Loucy (cell line): Measurements from ENCODE around the gene DRD4.

Experiments used
- EZH2phosphoT487 ChIP-seq: fragments of 200-600 bp; IDR thresholded peaks from 2 replicates; pipeline ENCODE4 v1.6.1; 2018; ENCODE audit warnings: antibody characterized with exemption, mild to moderate bottlenecking, moderate library complexity, borderline replicate concordance
- TF ChIP-seq, protein P1 (sequence below): fragments of 200-600 bp; sonication (generic); conservative IDR thresholded peaks from 2 replicates; pipeline ENCODE4 v1.5.1; 2014; ENCODE audit warnings: mild to moderate bottlenecking, antibody characterized with exemption, low read length

DNA sequence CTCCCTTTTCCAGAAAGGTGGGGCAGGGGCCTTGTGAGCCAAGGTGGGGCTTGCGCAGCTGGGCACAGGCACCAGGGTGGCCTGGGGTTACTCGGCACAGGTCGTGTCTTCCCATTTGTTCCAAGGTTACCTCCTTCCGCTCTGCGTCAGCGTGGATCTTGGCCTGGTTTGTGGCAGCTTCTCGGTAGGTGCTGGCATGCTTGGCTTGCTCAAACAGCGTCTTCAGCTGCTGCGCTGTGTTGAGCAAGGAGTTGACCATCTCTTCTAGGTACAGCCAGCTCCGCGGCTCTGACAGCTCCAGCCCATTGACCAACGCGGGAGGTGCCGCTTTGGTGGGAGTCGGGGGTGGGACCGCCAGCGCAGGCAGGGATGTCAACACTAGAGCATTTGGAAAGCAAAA lies 37.3 kb downstream of the DRD4 start:
- TF ChIP-seq, protein P1, sequence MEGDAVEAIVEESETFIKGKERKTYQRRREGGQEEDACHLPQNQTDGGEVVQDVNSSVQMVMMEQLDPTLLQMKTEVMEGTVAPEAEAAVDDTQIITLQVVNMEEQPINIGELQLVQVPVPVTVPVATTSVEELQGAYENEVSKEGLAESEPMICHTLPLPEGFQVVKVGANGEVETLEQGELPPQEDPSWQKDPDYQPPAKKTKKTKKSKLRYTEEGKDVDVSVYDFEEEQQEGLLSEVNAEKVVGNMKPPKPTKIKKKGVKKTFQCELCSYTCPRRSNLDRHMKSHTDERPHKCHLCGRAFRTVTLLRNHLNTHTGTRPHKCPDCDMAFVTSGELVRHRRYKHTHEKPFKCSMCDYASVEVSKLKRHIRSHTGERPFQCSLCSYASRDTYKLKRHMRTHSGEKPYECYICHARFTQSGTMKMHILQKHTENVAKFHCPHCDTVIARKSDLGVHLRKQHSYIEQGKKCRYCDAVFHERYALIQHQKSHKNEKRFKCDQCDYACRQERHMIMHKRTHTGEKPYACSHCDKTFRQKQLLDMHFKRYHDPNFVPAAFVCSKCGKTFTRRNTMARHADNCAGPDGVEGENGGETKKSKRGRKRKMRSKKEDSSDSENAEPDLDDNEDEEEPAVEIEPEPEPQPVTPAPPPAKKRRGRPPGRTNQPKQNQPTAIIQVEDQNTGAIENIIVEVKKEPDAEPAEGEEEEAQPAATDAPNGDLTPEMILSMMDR = no peak
- TF ChIP-seq EZH2phosphoT487 = no peak
